Activated naive CD4-positive, alpha-beta T cell treated with anti-CD3 and anti-CD28 coated beads, Interleukin-2, amount 50 U/mL, for 24 hours (primary cell): ENCODE data around the gene RNF32.

Source experiments
- H3K27ac Mint-ChIP-seq: one replicate; pipeline ENCODE4 v1.8.0; 2021; ENCODE audit warnings: mild to moderate bottlenecking, mixed read lengths
- H3K27me3 Mint-ChIP-seq: one replicate; pipeline ENCODE4 v1.8.0; 2021; ENCODE audit warnings: mixed read lengths
- H3K36me3 Mint-ChIP-seq: one replicate; pipeline ENCODE4 v1.8.0; 2021; ENCODE audit warnings: mixed read lengths
- H3K4me1 Mint-ChIP-seq: one replicate; pipeline ENCODE4 v1.8.0; 2021; ENCODE audit warnings: mixed read lengths
- H3K4me3 Mint-ChIP-seq: one replicate; pipeline ENCODE4 v1.8.0; 2021; ENCODE audit warnings: mild to moderate bottlenecking, mixed read lengths
- H3K9me3 Mint-ChIP-seq: one replicate; pipeline ENCODE4 v1.8.0; 2021; ENCODE audit warnings: mixed read lengths

The RNF32 gene

GRCh38 chr7:156652886-156653568 is 12.5 kb downstream of the RNF32 start:
- H3K36me3 Mint-ChIP-seq, result no peaks in the 10 kb centered on the region
- H3K27ac Mint-ChIP-seq, result no peak overlapping the region
- no peaks in the 10 kb centered on the region for H3K4me1 Mint-ChIP-seq
- no peak overlapping the region for H3K4me3 Mint-ChIP-seq
- H3K9me3 Mint-ChIP-seq, result no peaks in the 10 kb centered on the region
- peaks cover 30% of the 10 kb centered on the region for H3K27me3 Mint-ChIP-seq

- Mint-ChIP-seq H3K27me3 (peaks cover 16% of the 10 kb centered on the region), H3K9me3 (no peaks in the 10 kb centered on the region), H3K36me3 (no peaks in the 10 kb centered on the region), H3K4me1 (peaks cover 3% of the 10 kb centered on the region), H3K4me3 (no peak overlapping the region), H3K27ac (no peak overlapping the region)
Observed at GRCh38 chr7:156654511-156655234, 14.1 kb downstream of the RNF32 start.

DNA sequence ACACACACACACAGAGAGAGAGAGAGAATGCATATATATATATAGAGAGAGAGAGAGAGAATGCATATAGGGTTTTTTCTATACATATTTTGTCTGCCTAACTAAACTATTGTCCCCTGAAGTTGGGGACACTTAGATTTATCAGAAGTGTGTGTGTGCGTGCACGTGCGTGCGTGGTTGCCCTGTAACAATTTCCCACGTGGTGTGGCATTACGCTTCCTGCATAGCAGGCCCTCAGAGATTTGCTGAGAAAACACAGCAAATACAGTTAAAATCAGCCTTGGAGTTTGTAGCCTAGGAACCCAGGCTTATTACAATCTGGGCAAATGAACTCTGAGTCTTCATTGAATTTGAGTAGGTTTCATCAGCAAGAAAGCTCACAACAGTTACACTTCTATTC is 14.7 kb downstream of the RNF32 start:
- H3K27ac Mint-ChIP-seq, result no peak overlapping the region
- no peaks in the 10 kb centered on the region for H3K9me3 Mint-ChIP-seq
- H3K4me3 Mint-ChIP-seq, result no peak overlapping the region
- peaks cover 12% of the 10 kb centered on the region for H3K27me3 Mint-ChIP-seq
- no peaks in the 10 kb centered on the region for H3K36me3 Mint-ChIP-seq
- H3K4me1 Mint-ChIP-seq, result peaks cover 3% of the 10 kb centered on the region

GRCh38 chr7:156655983-156656382 is 15.4 kb downstream of the RNF32 start:
- Mint-ChIP-seq H3K9me3 (no peaks in the 10 kb centered on the region), H3K36me3 (no peaks in the 10 kb centered on the region), H3K4me1 (peaks cover 3% of the 10 kb centered on the region), H3K4me3 (no peak overlapping the region), H3K27ac (no peak overlapping the region), H3K27me3 (peaks cover 8% of the 10 kb centered on the region)

DNA sequence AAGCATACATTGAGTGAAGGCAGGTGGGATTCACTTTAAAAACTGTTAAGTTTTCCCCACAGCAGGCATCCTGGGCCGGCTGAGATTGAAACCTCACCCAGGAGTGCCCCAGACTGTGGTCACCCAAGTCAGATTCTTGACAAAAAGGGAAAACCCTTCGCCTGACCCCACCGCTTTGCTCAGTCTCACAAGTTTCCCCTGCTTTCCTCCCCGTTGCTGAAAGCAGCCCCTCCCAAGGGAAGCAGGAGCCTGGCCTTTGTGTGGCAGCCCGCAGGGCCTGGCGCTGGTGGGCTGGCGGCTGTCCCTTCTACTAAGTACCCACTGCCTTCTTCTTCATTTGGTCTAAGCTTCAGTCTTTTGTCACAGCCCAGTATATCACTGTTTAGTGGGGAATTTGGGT is 16.0 kb downstream of the RNF32 start:
- Mint-ChIP-seq H3K4me3 (no peak overlapping the region), H3K27me3 (peaks cover 8% of the 10 kb centered on the region), H3K36me3 (no peaks in the 10 kb centered on the region), H3K27ac (no peak overlapping the region), H3K4me1 (peaks cover 3% of the 10 kb centered on the region), H3K9me3 (no peaks in the 10 kb centered on the region)

DNA sequence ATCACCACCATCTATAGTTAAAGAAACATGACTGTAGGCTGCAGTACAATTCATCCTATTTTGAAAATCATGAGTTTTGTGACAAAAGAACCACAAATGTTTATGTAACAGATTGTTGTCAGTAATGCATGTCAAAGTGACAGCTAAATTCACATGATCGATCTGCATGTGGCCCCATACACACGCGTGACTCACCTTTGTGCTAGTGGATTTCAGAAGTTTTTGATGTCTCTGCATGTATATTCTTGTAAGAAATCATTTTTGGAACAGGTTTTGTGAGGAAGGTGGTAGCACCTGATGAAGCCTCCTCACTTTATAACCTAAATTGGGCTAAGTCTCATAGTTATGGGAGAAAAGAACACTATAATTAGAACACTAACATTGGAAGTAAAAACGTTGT is 17.1 kb downstream of the RNF32 start:
- Mint-ChIP-seq H3K27ac (no peak overlapping the region), H3K9me3 (no peaks in the 10 kb centered on the region), H3K4me3 (no peak overlapping the region), H3K36me3 (no peaks in the 10 kb centered on the region), H3K27me3 (peaks cover 3% of the 10 kb centered on the region), H3K4me1 (peaks cover 3% of the 10 kb centered on the region)

DNA sequence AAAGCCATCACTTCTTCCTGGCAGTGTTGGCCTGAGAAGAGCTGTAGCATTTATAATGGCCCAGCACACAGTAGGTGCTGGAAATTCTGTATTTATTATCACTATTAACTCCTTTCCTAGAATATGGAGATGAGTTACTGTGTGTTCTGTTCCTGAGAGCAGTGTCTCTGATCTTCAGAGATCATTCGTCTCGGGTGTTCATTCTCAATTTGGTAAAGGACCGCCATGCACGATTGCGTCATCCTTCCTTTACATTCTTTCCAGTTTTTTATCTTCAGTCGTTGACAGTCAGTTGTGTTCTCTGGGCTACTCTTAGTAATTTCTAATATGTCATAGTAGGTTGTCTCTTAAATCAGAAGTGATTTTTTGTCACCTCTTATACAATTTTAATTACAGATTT is 18.6 kb downstream of the RNF32 start:
- Mint-ChIP-seq H3K27ac (no peak overlapping the region), H3K27me3 (no peaks in the 10 kb centered on the region), H3K9me3 (no peaks in the 10 kb centered on the region), H3K36me3 (no peaks in the 10 kb centered on the region), H3K4me3 (no peak overlapping the region), H3K4me1 (peaks cover 3% of the 10 kb centered on the region)

- no peaks in the 10 kb centered on the region for H3K27me3 Mint-ChIP-seq
- H3K27ac Mint-ChIP-seq, result no peak overlapping the region
- no peaks in the 10 kb centered on the region for H3K36me3 Mint-ChIP-seq
- H3K4me1 Mint-ChIP-seq, result peaks cover 3% of the 10 kb centered on the region
- no peak overlapping the region for H3K4me3 Mint-ChIP-seq
- H3K9me3 Mint-ChIP-seq, result no peaks in the 10 kb centered on the region
Observed at GRCh38 chr7:156659961-156660360, 19.4 kb downstream of the RNF32 start.

GRCh38 chr7:156661637-156662036 is 21.1 kb downstream of the RNF32 start:
- Mint-ChIP-seq H3K4me1 (peaks cover 3% of the 10 kb centered on the region), H3K27me3 (no peaks in the 10 kb centered on the region), H3K36me3 (no peaks in the 10 kb centered on the region), H3K4me3 (no peak overlapping the region), H3K27ac (no peak overlapping the region), H3K9me3 (no peaks in the 10 kb centered on the region)

- Mint-ChIP-seq H3K27me3 (no peaks in the 10 kb centered on the region), H3K36me3 (no peaks in the 10 kb centered on the region), H3K9me3 (no peaks in the 10 kb centered on the region), H3K27ac (no peak overlapping the region), H3K4me1 (peaks cover 3% of the 10 kb centered on the region), H3K4me3 (no peak overlapping the region)
Observed at GRCh38 chr7:156662277-156662676, 21.7 kb downstream of the RNF32 start.

GRCh38 chr7:156665101-156665500 is 24.5 kb downstream of the RNF32 start:
- Mint-ChIP-seq H3K4me1 (no peaks in the 10 kb centered on the region), H3K9me3 (no peaks in the 10 kb centered on the region), H3K4me3 (no peak overlapping the region), H3K27ac (no peak overlapping the region), H3K27me3 (no peaks in the 10 kb centered on the region), H3K36me3 (peaks cover 3% of the 10 kb centered on the region)

DNA sequence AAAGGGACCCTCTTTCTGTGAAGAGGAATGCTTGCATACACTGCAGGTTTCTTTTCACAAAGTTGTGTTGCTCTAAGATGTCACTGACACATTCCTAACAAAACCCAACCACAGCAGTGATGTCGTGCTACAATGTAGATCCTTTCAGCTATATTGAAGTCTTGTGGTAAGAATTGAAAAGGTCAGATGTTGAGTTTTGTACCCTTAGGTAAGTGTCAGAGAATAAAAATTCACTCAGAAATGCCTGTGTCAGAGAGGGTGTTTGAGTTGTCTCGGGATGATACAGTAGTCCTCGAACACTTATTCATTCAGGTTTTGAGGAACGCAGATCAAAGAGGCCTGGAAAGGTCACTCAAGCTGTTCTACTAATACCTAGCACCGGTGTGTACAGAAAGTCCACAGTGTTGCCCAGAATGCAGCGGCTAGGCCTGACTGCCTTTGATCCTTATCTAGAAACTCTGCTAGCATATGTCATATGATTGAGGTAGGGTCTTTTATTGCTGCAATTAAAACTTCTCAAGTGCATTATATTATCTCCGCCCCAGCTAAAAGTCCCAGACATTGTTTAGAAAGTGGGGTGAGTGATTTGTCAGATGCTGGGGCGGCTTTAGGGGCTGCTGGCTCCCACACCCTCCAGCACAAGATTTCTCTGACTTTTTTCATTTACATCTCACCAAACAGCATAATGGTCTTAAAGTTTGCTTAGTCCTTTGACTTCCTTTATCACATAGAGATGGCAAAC is 26.0 kb downstream of the RNF32 start:
- Mint-ChIP-seq H3K27me3 (no peaks in the 10 kb centered on the region), H3K36me3 (peaks cover 9% of the 10 kb centered on the region), H3K27ac (no peak overlapping the region), H3K9me3 (no peaks in the 10 kb centered on the region), H3K4me3 (no peak overlapping the region), H3K4me1 (no peaks in the 10 kb centered on the region)

GRCh38 chr7:156667110-156667426 is 26.5 kb downstream of the RNF32 start:
- Mint-ChIP-seq H3K4me1 (no peaks in the 10 kb centered on the region), H3K27me3 (no peaks in the 10 kb centered on the region), H3K27ac (no peak overlapping the region), H3K36me3 (peaks cover 9% of the 10 kb centered on the region), H3K9me3 (no peaks in the 10 kb centered on the region), H3K4me3 (no peak overlapping the region)

GRCh38 chr7:156668130-156668741 is 27.7 kb downstream of the RNF32 start:
- H3K9me3 Mint-ChIP-seq, result no peaks in the 10 kb centered on the region
- no peak overlapping the region for H3K27ac Mint-ChIP-seq
- no peak overlapping the region for H3K4me3 Mint-ChIP-seq

DNA sequence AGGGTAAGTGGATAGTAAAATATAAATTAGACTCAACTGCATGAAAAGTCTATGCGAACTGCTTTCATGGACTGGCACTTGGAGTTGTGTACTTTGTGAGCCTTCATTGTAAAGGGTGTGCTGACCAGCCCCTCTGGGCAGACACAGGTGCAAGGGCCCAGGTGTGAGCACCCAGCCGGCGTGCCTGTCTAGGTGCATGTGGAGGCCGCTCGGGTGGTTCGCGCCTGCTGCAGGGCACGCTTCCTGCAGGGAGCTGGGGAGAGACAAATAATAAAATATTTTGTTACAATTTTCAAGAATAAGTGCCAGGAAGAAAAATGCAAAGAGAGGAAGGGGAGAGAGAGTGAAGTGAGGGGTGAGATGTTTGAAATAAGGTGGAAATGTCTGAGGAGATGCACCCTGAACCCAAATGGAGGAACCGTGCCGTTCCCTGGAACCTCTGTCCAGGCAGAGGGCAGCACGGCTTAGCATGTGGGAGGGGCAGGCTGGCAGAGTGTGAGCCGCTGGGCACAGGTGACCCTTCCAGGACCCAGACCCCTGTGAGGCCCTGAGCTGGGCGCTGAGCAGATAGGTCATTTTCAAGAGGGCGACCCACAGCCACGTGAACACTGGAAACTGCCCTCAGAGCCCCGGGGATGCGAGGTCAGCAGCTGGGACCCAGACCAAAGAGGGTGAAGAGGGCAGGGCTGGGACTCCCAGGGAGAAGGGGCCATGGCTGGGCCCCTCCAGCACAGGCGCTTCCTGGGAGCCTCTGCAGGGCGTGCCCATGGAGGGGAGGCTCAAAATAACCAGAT is 28.7 kb downstream of the RNF32 start:
- H3K27me3 Mint-ChIP-seq, result no peaks in the 10 kb centered on the region
- H3K4me3 Mint-ChIP-seq, result no peak overlapping the region
- H3K27ac Mint-ChIP-seq, result no peak overlapping the region
- peaks cover 9% of the 10 kb centered on the region for H3K36me3 Mint-ChIP-seq
- H3K4me1 Mint-ChIP-seq, result no peaks in the 10 kb centered on the region
- H3K9me3 Mint-ChIP-seq, result no peaks in the 10 kb centered on the region

More at GRCh38 chr7:156668130-156668741, 27.7 kb downstream of the RNF32 start:
- H3K27me3 Mint-ChIP-seq, result no peaks in the 10 kb centered on the region
- H3K36me3 Mint-ChIP-seq, result peaks cover 9% of the 10 kb centered on the region
- no peaks in the 10 kb centered on the region for H3K4me1 Mint-ChIP-seq
